T-helper 9 cell (primary cell): ENCODE measurements around the gene NSG2.

Source experiments
- DNase-seq: peaks from one replicate; pipeline ENCODE4 v3.0.0-alpha.2; 2020

The NSG2 gene

GRCh38 chr5:174155281-174155680 lies 109.8 kb downstream of the NSG2 start:
- DNase-seq, result no peak

GRCh38 chr5:174155706-174156105 lies 110.2 kb downstream of the NSG2 start:
- DNase-seq, result no peak

- DNase-seq, result no peak
Observed at GRCh38 chr5:174157048-174157447, 111.5 kb downstream of the NSG2 start.
